22Rv1 (cell line): ENCODE measurements around the gene IGF2R.

Source experiments
- CTCF ChIP-seq: fragments of 450-650 bp; IDR thresholded peaks from 2 replicates; pipeline ENCODE4 v1.5.1; 2017; ENCODE audit warnings: mild to moderate bottlenecking
- ZFX ChIP-seq: fragments of 450-650 bp; IDR thresholded peaks from 2 replicates; pipeline ENCODE4 v1.6.1; 2017; ENCODE audit warnings: antibody characterized with exemption, borderline replicate concordance

- TF ChIP-seq CTCF (no peak), ZFX (no peak)
Measured at GRCh38 chr6:159982731-159983506, 14.0 kb downstream of the IGF2R start.
